Omental fat pad (tissue), 3 donors: ENCODE results near the gene TARP.
"Not testable (repeated sequence)": the region's sequence is repeated elsewhere in the genome, so short reads cannot be mapped to it uniquely, and the experiment has no call there.

Source experiments
- ATAC-seq: fragments of 150-250 bp; one replicate; pipeline ENCODE4 v1.9.1; 2016; ENCODE audit warnings: mild to moderate bottlenecking, moderate library complexity; ENCODE audit not compliant: low FRiP score
- DNase-seq: peaks from one replicate; pipeline ENCODE4 v3.0.0-alpha.2; 2019; ENCODE audit warnings: low spot score
- TF ChIP-seq, protein P1 (sequence below), 3 donors: fragments of 450-650 bp; IDR thresholded peaks; one replicate each; pipeline ENCODE4 v1.5.1; 2016 to 2017; ENCODE audit warnings: antibody characterized with exemption in 3 of 3, mild to moderate bottlenecking in 3 of 3, moderate library complexity in 2 of 3

TARP gene

DNA sequence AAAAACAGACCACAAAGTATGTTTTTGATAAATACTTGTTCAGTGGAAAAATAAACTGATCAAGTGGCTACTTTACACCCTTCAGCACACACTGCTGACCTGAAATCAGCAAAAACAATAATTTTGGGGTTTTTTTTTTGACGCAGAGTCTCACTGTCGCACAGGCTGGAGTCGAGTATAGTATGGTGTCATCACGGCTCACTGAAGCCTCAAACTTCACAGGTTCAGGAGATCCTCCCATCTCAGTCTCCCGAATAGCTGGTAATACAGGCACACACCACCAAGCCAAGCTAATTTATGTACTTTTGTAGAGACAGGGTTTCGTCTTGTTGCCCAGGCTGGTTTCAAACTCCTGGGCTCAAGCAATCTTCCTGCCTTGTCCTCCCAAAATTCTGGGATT, 30.6 kb downstream of the TARP start:
- TF ChIP-seq, protein P1, sequence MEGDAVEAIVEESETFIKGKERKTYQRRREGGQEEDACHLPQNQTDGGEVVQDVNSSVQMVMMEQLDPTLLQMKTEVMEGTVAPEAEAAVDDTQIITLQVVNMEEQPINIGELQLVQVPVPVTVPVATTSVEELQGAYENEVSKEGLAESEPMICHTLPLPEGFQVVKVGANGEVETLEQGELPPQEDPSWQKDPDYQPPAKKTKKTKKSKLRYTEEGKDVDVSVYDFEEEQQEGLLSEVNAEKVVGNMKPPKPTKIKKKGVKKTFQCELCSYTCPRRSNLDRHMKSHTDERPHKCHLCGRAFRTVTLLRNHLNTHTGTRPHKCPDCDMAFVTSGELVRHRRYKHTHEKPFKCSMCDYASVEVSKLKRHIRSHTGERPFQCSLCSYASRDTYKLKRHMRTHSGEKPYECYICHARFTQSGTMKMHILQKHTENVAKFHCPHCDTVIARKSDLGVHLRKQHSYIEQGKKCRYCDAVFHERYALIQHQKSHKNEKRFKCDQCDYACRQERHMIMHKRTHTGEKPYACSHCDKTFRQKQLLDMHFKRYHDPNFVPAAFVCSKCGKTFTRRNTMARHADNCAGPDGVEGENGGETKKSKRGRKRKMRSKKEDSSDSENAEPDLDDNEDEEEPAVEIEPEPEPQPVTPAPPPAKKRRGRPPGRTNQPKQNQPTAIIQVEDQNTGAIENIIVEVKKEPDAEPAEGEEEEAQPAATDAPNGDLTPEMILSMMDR (IDR thresholded peaks at IDR 0.05): no peak
- DNase-seq: no peak
- ATAC-seq: no peak

DNA sequence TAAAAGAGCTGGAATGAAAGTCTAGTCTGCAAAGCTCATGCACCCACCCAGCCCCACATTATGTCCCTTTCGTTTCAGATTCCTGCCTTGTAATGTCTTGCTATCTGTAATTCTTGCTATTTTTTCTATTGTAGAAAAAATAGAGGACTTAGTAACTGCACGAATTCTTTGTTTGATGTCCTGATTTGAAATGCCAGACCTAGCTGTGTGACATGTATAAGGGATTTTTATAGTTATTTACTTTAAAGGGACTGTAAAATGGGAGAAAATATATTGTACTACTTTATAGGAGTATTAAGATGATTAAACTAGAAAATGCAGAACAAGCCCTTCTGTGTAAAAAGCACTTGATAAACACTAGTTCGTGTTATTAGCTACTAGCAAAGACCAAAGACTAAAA, 32.4 kb downstream of the TARP start:
- TF ChIP-seq, protein P1 (IDR thresholded peaks at IDR 0.05): no peak
- DNase-seq (no peak), ATAC-seq (no peak)

GRCh38 chr7:38239129-38239528, 34.3 kb downstream of the TARP start:
- DNase-seq, ATAC-seq: not testable (repeated sequence)

- ATAC-seq (no peak), DNase-seq (no peak)
- TF ChIP-seq, protein P1 (IDR thresholded peaks at IDR 0.05): no peak
Measured at GRCh38 chr7:38235606-38236005, 37.8 kb downstream of the TARP start.

DNA sequence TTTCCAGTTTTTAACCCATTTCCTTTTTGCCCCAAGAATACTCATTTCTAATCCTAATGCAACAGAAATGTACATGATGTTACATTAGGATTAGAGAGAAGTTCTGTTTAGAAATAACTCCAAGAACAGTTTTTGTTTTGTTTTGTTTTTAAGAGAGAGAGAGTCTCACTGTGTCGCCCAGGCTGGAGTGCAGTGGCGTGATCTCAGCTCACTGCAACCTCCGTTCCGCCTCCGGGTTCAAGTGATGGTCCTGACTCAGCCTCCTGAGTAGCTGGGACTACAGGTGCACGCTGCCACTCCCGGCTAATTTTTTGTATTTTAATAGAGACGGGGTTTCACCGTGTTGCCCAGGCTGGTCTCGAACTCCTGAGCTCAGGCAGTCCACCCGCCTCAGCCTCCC, 38.7 kb downstream of the TARP start:
- not testable (repeated sequence) for DNase-seq, ATAC-seq

- TF ChIP-seq, protein P1 (IDR thresholded peaks at IDR 0.05): no peak
- peak; percentile 10 for ATAC-seq
- no peak for DNase-seq
Measured at GRCh38 chr7:38232502-38233366, 40.7 kb downstream of the TARP start.

GRCh38 chr7:38229884-38230642, 43.4 kb downstream of the TARP start:
- ATAC-seq (no peak), DNase-seq (no peak)
- TF ChIP-seq, protein P1 (IDR thresholded peaks at IDR 0.05): no peak

DNA sequence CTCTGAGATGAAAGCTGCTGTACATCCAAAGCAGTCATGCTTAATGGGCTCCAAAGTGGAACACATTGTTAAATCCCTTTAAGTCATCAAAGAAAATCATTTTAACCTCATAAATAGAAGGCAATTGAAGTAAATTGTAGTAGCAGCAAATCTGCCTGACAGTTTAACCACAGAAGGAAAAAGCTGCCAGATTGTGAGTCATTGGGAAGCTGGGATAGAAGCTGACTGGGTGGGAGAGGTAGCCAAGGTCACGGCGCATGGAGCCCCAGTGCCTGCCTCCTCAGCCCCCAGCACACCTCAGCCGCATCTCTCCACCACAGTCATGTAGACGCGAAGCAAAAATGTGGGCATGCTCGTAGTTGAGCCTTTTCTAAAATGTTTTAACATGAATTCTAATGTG, 44.0 kb downstream of the TARP start:
- DNase-seq (no peak), ATAC-seq (no peak)
- TF ChIP-seq, protein P1 (IDR thresholded peaks at IDR 0.05): no peak
